Body of pancreas (tissue), 4 donors: ENCODE results near the gene TMEM245.

Experiments used
- CTCF ChIP-seq, 7 experiments: fragments of 450-650 bp in 4 of 7; fragments of 200-600 bp in 3 of 7; sonication (generic) in 3 of 7; IDR thresholded peaks; one replicate each; pipeline ENCODE4 v1.5.1; 2016 to 2019; ENCODE audit warnings: antibody characterized with exemption in 7 of 7
- POLR2A ChIP-seq, 3 donors: fragments of 450-650 bp; IDR thresholded peaks; one replicate each; pipeline ENCODE4 v1.6.1; 2016; ENCODE audit warnings: antibody characterized with exemption in 3 of 3, mild to moderate bottlenecking in 2 of 3

- TF ChIP-seq CTCF (IDR thresholded peaks at IDR 0.05) (no peak), POLR2A (IDR thresholded peaks at IDR 0.05) (no peak)
These were observed 19.1 kb downstream of the TMEM245 start for GRCh38 chr9:109100543-109101201.
